Measurements from ENCODE around the gene NR1H2. TPM values are rescaled to one million over a fixed set of nuclear protein-coding genes. Genes with fewer than 3 reads are reported as not detected.

Gene NR1H2
- 74.3 and 82.1 TPM in 2 replicates for total RNA-seq

GRCh38 chr19:50376166-50377050 is at the start of gene NR1H2:
TSS of gene NR1H2 (plus strand) at chr19:50376457. CDS start at chr19:50377606, 1,149 bp downstream.

GRCh38 chr19:50329146-50329925 is 46.9 kb upstream of the NR1H2 start, which contains the start of gene KCNC3:
TSS of gene KCNC3 (minus strand) at chr19:50329377. CDS start at chr19:50329082, 295 bp downstream.

DNA sequence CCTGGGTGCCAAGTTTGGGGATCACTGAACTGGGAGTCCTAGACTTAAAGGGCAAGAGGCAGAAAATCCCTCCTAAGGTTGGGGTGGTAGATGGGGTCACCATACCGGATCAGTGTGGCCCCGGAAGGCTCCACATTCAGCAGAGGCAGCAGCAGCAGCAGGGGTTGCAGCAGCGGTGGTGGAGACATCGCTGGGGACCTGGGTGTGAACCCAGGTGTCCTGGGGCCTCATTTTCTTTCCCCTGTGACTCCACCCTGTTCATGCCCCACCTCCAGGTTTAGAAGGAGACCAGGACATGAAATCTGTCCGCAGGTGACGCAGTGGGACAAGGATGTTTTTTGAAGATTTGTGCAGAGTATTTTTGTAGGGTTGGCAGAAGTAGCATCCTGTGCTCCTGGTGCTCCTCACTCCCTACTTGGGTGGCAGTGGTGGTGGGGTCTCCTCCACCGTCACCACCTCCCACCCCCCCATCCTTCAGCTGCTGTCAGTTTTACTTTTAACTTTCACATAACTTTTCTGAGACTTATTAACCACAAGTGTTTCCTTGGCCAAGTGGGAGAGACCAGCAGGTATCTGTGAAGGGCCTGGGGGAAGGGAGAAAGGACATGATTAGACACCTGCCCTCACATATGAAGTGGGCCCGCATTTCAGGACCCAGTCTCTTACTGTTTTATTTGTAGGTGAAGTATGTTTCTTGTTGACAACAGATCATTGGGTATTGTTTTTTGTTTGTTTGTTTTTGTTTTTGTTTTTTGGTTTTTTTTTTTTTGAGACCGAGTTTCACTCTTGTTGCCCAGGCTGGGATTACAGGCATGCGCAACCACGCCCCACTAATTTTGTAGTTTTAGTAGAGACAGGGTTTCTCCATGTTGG is 10.6 kb upstream of the NR1H2 start, which contains the start of gene NAPSA:
Gene NAPSA, minus strand, starts transcription at position 206 of the 873 bp plus-strand sequence. Its CDS starts 18 bp downstream, at position 188.

DNA sequence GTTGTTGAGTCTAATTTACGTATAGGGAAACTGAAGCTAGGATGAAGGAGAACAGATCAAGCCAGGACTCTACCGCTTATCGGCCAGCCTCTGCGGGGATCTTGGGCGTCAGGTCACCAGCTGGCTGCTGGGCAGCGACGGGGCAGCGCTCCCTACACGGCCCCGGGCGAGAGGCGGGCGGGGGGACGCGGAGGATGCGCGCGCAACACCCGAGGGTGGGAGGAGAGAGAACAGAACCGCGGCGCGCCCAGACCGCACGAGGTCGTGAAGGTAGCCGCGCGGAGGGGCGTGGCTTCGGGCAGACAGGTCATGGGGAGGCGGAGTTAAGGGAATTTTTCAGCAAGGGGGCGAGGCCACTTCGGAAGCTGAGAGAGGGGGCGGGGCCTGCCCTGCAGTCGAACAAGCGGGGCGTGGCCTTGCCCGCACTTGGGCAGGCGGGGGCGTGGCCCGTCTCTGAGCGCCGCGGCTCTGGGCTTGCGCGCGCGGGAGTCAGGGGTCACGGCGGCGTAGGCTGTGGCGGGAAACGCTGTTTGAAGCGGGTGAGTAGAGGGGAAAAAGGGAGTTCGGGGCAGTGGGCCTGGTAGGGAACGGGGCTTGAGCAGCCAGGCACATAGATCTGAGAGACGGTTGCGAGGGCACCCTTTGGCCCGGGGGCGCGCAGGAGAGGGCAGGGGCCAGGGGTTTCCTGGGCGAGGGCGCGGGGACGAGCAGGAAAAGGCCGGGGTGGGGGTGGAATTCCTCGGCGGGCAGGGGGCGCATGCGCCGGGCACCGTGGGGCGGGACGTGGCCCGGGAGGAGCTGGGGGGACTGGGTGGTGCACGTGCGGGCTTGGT is 7.8 kb downstream of the NR1H2 start, which contains the start of gene POLD1:
Gene POLD1, plus strand, starts transcription at position 496 of the 833 bp plus-strand sequence. CDS start 14,505 bp downstream, outside the sequence.

DNA sequence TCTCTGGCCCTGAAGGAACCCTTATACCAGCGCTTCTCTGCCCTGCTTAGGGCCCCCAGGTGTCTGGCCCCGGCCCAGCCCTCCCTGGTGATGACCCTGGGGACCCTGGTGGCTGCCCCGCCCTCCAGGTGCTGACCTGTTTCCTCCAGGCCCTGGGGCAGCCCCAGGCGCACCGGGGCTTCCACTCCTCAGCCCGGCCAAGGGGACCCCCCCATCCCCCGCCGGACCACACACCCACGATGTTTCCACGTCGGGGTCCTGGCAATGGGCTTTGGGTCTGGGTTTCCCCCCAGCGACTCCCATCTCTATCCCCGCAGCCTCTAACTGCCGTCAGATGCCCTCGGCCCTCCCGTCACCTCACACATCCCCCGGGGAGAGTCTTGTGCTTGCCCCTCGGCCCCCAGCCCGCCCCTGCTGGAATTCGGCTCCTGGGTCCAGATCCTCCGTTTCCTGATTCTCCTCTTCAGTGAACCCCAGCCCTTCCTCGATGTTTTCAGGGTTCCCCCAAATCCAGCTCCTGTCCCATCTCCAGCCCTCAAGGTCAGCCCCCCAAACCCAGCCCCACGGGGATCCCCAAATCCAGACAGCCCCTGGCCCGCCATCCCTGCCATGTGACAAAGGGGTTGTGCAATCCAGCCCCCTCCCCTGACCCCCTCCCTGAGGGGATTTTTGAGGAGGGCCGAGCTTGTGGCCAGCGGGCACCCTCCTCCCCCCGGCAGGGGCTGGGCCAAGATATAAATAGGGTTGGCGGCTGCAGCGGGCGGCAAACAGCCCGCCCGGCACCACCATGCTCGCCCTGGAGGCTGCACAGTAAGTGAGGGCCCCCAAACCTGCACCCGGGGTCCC is 42.1 kb downstream of the NR1H2 start, which contains the start of gene SPIB:
Gene SPIB, plus strand, starts transcription at position 763 of the 846 bp plus-strand sequence. Its CDS starts 25 bp downstream, at position 788.

GRCh38 chr19:50432221-50433028 is 56.2 kb downstream of the NR1H2 start, which contains the start of gene MYBPC2:
TSS of gene MYBPC2 (plus strand) at chr19:50432892. CDS start at chr19:50432954, 62 bp downstream.

Other genes with a start within 250 kb of the NR1H2 start
- gene IZUMO2, start 213.2 kb upstream of the NR1H2 start, total RNA-seq = not detected in 2 replicates
- under 0.01 TPM in 1 of 2 replicates, not detected in the other for gene MYH14, start 172.8 kb upstream of the NR1H2 start, total RNA-seq
- not detected in 2 replicates for gene KCNC3, start 47.1 kb upstream of the NR1H2 start, total RNA-seq
- gene NAPSA, start 10.8 kb upstream of the NR1H2 start, total RNA-seq = not detected in 2 replicates
- gene POLD1, start 7.9 kb downstream of the NR1H2 start, total RNA-seq = 10.5 and 51.7 TPM in 2 replicates
- 0.29 TPM in 1 of 2 replicates, not detected in the other for gene SPIB, start 42.5 kb downstream of the NR1H2 start, total RNA-seq
- gene MYBPC2, start 56.4 kb downstream of the NR1H2 start, total RNA-seq = not detected in 2 replicates
- gene EMC10, start 100.0 kb downstream of the NR1H2 start, total RNA-seq = 44.0 and 46.2 TPM in 2 replicates
- 0.14 and 0.44 TPM in 2 replicates for gene GARIN5A, start 100.4 kb downstream of the NR1H2 start, total RNA-seq
- 19.3 and 19.7 TPM in 2 replicates for gene JOSD2, start 134.7 kb downstream of the NR1H2 start, total RNA-seq
- gene ASPDH, start 137.5 kb downstream of the NR1H2 start, total RNA-seq = not detected in 2 replicates
- under 0.01 TPM in 1 of 2 replicates, not detected in the other for gene LRRC4B, start 192.0 kb downstream of the NR1H2 start, total RNA-seq

Measured in placental pericyte (primary cell).